Measurements from ENCODE around the gene NEURL1B.

- TF ChIP-seq POLR2A (IDR thresholded peaks at IDR 0.05) = no peak
- TF ChIP-seq, protein P1, sequence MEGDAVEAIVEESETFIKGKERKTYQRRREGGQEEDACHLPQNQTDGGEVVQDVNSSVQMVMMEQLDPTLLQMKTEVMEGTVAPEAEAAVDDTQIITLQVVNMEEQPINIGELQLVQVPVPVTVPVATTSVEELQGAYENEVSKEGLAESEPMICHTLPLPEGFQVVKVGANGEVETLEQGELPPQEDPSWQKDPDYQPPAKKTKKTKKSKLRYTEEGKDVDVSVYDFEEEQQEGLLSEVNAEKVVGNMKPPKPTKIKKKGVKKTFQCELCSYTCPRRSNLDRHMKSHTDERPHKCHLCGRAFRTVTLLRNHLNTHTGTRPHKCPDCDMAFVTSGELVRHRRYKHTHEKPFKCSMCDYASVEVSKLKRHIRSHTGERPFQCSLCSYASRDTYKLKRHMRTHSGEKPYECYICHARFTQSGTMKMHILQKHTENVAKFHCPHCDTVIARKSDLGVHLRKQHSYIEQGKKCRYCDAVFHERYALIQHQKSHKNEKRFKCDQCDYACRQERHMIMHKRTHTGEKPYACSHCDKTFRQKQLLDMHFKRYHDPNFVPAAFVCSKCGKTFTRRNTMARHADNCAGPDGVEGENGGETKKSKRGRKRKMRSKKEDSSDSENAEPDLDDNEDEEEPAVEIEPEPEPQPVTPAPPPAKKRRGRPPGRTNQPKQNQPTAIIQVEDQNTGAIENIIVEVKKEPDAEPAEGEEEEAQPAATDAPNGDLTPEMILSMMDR (IDR thresholded peaks at IDR 0.05 in 4 of 5, conservative IDR thresholded peaks at IDR 0.05 in 1 of 5) = no peak
Observed at GRCh38 chr5:172633403-172633970, 7.6 kb upstream of the NEURL1B start.

Data from gastrocnemius medialis (tissue), 4 donors.